MM.1S (cell line): ENCODE measurements around the gene SMG6.

Source experiments
- CTCF ChIP-seq: fragments of 300-600 bp; sonication (generic); IDR thresholded peaks from 2 replicates; pipeline ENCODE4 v1.5.1; 2016; ENCODE audit warnings: antibody characterized with exemption, low read length, mixed read lengths
- EZH2phosphoT487 ChIP-seq: fragments of 300-600 bp; sonication (generic); IDR thresholded peaks from 2 replicates; pipeline ENCODE4 v1.6.1; 2018; ENCODE audit warnings: antibody characterized with exemption, low read length

GRCh38 chr17:2186937-2187336, 116.6 kb downstream of the SMG6 start:
- no peak for TF ChIP-seq CTCF
- no peak for TF ChIP-seq EZH2phosphoT487
